Caco-2 (cell line): Measurements from ENCODE around the gene SAMD4A. TPM values are rescaled to one million over a fixed set of nuclear protein-coding genes. Genes with fewer than 3 reads are reported as not detected.

Experiments used
- BruUV-seq: library from RNA; stranded (reverse); fragments of 400-500 nt; replicated peaks from 2 replicates; lab custom pipeline; 2021; lab: Mats Ljungman, UMichigan
- CTCF ChIA-PET: fragments of 300-600 bp; sonication (Branson Sonifier 250); formaldehyde crosslinking; loops from one replicate; lab custom pipeline; 2022; ENCODE audit warnings: antibody characterized with exemption; lab: Charles Lee
- POLR2A ChIA-PET: fragments of 300-600 bp; sonication (Branson Sonifier 250); formaldehyde crosslinking; loops from one replicate; lab custom pipeline; 2022; ENCODE audit warnings: antibody characterized with exemption; lab: Charles Lee
- DNase-seq, 2 experiments: peaks; one replicate each; pipeline versions ENCODE4 v3.0.0 to v3.0.0-alpha.2; 2020 to 2022
- H3K27me3 ChIP-seq: replicated peaks from 2 replicates; pipeline ENCODE4 v1.6.0; 2011; ENCODE audit warnings: low read length; ENCODE audit not compliant: control insufficient read depth, insufficient read depth
- H3K36me3 ChIP-seq: 2 replicates; pipeline ENCODE4 v1.5.1; 2011; ENCODE audit warnings: low read length; ENCODE audit not compliant: control insufficient read depth, insufficient read depth
- H3K4me1 ChIP-seq: fragments of 250-450 bp; sonication (Bioruptor Pico); 2 replicates; pipeline ENCODE4 v1.5.1; 2020; ENCODE audit warnings: mild to moderate bottlenecking
- H3K4me3 ChIP-seq: 2 replicates; pipeline ENCODE4 v1.5.1; 2011; ENCODE audit warnings: low read depth, mild to moderate bottlenecking, control low read depth, low read length
- H3K9me3 ChIP-seq: fragments of 250-450 bp; sonication (Bioruptor Pico); 2 replicates; pipeline ENCODE4 v1.5.1; 2020; ENCODE audit warnings: mild to moderate bottlenecking, moderate library complexity
- H3K27ac Mint-ChIP-seq: one replicate; pipeline ENCODE4 v1.8.0; 2022; ENCODE audit warnings: mixed read lengths; ENCODE audit not compliant: unreplicated experiment
- H3K27me3 Mint-ChIP-seq: one replicate; pipeline ENCODE4 v1.8.0; 2022; ENCODE audit warnings: mixed read lengths; ENCODE audit not compliant: insufficient read depth, unreplicated experiment
- H3K36me3 Mint-ChIP-seq: one replicate; pipeline ENCODE4 v1.8.0; 2022; ENCODE audit warnings: mild to moderate bottlenecking, mixed read lengths; ENCODE audit not compliant: insufficient read depth, unreplicated experiment
- H3K4me1 Mint-ChIP-seq: one replicate; pipeline ENCODE4 v1.8.0; 2022; ENCODE audit warnings: low read depth, mixed read lengths; ENCODE audit not compliant: unreplicated experiment
- H3K4me3 Mint-ChIP-seq: one replicate; pipeline ENCODE4 v1.8.0; 2022; ENCODE audit warnings: mild to moderate bottlenecking, moderate library complexity, mixed read lengths; ENCODE audit not compliant: unreplicated experiment
- H3K9me3 Mint-ChIP-seq: one replicate; pipeline ENCODE4 v1.8.0; 2022; ENCODE audit warnings: mixed read lengths; ENCODE audit not compliant: unreplicated experiment
- intact Hi-C: fragments of 100-400 bp; cut with micrococcal nuclease; formaldehyde crosslinking; loops from one replicate; pipeline ENCODE4 v1.10.0; 2022; ENCODE audit not compliant: unreplicated experiment
- total RNA-seq: library from RNA; stranded (reverse); gene quantifications from 2 replicates; pipeline ENCODE4 v1.2.3, GENCODE V29; 2022
- TF ChIP-seq, protein P1 (sequence below), 2 experiments: fragments of 200-600 bp in 1 of 2; IDR thresholded peaks; 1 replicate in 1 of 2; 2 replicates in 1 of 2; pipeline versions ENCODE4 v1.5.1 to v1.8.0; 2011 to 2022; ENCODE audit warnings: antibody characterized with exemption in 1 of 2, control low read depth in 1 of 2, inconsistent platforms in 1 of 2, low read depth in 1 of 2, low read length in 1 of 2, mild to moderate bottlenecking in 1 of 2, moderate library complexity in 1 of 2; ENCODE audit not compliant: insufficient read depth in 1 of 2, severe bottlenecking in 1 of 2, unreplicated experiment in 1 of 2

SAMD4A gene
- total RNA-seq, 1 experiment from 2014 or later = 60.8 TPM

GRCh38 chr14:54674046-54674741 lies 107.3 kb downstream of the SAMD4A start:
- Mint-ChIP-seq H3K4me1 (peaks cover 24% of the 10 kb centered on the region), H3K4me3 (no peak overlapping the region), H3K9me3 (no peaks in the 10 kb centered on the region), H3K27ac (no peak overlapping the region), H3K27me3 (no peaks in the 10 kb centered on the region), H3K36me3 (peaks cover 54% of the 10 kb centered on the region)
- Histone ChIP-seq H3K9me3 (no peaks in the 10 kb centered on the region), H3K36me3 (no peaks in the 10 kb centered on the region), H3K4me3 (no peak overlapping the region), H3K27me3 (no peaks in the 10 kb centered on the region), H3K4me1 (peaks cover 6% of the 10 kb centered on the region)
- BruUV-seq = no TSS peak
- POLR2A ChIA-PET = no interaction called here
- TF ChIP-seq, protein P1, sequence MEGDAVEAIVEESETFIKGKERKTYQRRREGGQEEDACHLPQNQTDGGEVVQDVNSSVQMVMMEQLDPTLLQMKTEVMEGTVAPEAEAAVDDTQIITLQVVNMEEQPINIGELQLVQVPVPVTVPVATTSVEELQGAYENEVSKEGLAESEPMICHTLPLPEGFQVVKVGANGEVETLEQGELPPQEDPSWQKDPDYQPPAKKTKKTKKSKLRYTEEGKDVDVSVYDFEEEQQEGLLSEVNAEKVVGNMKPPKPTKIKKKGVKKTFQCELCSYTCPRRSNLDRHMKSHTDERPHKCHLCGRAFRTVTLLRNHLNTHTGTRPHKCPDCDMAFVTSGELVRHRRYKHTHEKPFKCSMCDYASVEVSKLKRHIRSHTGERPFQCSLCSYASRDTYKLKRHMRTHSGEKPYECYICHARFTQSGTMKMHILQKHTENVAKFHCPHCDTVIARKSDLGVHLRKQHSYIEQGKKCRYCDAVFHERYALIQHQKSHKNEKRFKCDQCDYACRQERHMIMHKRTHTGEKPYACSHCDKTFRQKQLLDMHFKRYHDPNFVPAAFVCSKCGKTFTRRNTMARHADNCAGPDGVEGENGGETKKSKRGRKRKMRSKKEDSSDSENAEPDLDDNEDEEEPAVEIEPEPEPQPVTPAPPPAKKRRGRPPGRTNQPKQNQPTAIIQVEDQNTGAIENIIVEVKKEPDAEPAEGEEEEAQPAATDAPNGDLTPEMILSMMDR (IDR thresholded peaks at IDR 0.05; ENCODE audit: insufficient read depth in 1 of 2, low read depth in 1 of 2, low read length in 1 of 2, severe bottlenecking in 1 of 2, unreplicated experiment in 1 of 2) = no peak
- DNase-seq = no peak
- intact Hi-C loops = no loop called here
- CTCF ChIA-PET = no interaction called here

DNA sequence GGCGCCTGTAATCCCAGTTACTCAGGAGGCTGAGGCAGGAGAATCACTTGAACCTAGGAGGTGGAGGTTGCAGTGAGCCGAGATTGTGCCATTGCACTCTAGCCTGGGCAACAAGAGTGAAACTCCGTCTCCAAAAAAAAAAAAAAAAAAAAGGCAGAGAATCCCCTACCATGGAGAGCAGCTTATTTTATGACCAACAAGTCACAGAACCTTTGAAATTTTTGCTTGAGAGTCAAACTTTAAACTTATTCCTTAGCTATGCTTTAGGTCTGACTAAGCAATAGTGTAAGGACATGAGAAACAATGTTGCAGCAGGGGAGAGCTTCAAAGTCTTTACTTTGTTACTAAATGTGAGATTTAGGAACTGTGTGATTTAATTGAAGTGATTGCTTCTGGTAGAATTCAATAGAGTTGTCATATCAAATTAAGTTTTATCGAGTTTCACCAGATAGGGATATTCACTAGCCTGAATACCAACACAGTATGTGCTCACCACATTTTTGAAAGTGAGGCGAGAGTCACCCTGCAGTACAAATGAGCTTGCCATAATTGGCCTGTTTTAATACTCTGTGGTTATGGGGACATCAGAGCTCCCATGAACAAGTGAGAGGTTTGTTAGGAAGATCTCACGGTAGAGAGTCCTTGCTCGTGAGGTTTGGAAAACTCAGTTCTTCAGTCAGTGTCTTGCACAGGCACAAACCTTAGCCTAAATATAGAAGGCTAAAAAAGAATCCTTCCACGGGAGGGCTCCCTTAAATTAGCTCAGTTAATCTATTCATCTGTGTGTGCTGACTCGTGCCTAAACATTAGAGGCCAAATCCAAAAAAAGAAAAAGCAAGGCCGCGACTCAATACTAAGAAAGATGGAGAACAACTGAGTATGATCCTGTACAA lies 108.6 kb downstream of the SAMD4A start:
- H3K4me1 Mint-ChIP-seq = peaks cover 24% of the 10 kb centered on the region
- peaks cover 3% of the 10 kb centered on the region for H3K4me1 ChIP-seq
- ChIA-PET POLR2A (no interaction called here), CTCF (interaction anchor here (0.6 kb wide), 2 partner anchors 54 to 279 kb away, joined by 3 to 5 read pairs; no protein-coding TSS in a partner anchor)
- BruUV-seq = no TSS peak
- H3K4me3 ChIP-seq = no peak overlapping the region
- H3K36me3 Mint-ChIP-seq = peaks cover 47% of the 10 kb centered on the region
- H3K27me3 Mint-ChIP-seq = no peaks in the 10 kb centered on the region
- no peaks in the 10 kb centered on the region for H3K9me3 Mint-ChIP-seq
- H3K27ac Mint-ChIP-seq = no peak overlapping the region
- H3K27me3 ChIP-seq = no peaks in the 10 kb centered on the region
- DNase-seq = no peak
- TF ChIP-seq, protein P1 (IDR thresholded peaks at IDR 0.05; ENCODE audit: insufficient read depth in 1 of 2, low read depth in 1 of 2, low read length in 1 of 2, severe bottlenecking in 1 of 2, unreplicated experiment in 1 of 2) = no peak
- intact Hi-C loops = no loop called here
- no peaks in the 10 kb centered on the region for H3K36me3 ChIP-seq
- no peak overlapping the region for H3K4me3 Mint-ChIP-seq
- H3K9me3 ChIP-seq = no peaks in the 10 kb centered on the region

DNA sequence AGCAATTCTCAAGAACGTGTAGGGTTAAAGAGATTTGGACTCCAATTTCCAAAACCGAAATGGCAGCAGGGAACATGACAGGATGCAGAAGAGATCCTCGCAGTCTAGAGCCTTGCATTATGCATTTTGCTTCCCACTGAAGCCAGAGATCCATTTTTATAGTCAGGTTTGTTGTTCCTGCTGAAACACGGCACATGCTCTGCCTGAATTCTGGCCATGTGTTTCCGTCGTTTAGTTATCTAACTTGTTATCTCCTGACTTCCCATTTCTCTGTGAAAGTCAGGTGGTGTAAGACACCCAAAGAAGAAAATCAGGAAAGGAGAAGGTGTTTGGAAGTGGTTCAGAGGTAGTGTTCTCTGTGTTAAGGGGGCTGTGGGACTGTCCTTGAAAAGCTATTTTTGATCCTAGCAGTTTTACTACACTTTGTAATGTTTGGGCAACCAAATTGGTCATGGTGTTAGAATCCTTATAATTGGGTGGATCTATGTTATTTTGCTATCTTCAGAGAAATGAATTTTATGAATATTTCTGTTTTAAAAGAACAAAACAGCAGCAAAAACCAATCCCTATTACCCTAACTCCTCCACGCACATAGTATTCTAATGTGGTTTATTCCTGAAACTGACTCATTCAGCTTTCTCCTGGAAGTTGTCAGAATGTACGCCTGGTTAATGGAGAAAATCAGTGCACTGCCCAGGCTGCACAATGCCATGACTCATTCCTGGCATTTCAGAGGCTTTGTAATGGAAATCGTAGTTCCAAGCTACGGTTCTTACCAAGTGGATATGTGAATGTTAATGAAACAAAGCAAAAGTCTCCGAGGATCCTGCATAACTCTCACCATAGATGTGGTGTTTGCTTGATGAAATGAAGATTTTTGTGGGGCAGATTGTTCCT lies 110.1 kb downstream of the SAMD4A start:
- BruUV-seq = no TSS peak
- H3K27me3 Mint-ChIP-seq = no peaks in the 10 kb centered on the region
- TF ChIP-seq, protein P1 (IDR thresholded peaks at IDR 0.05; ENCODE audit: insufficient read depth in 1 of 2, low read depth in 1 of 2, low read length in 1 of 2, severe bottlenecking in 1 of 2, unreplicated experiment in 1 of 2) = no peak
- no peak overlapping the region for H3K4me3 Mint-ChIP-seq
- CTCF ChIA-PET = no interaction called here
- H3K9me3 Mint-ChIP-seq = no peaks in the 10 kb centered on the region
- H3K4me3 ChIP-seq = no peak overlapping the region
- H3K27ac Mint-ChIP-seq = peak overlapping the region; percentile 59
- H3K4me1 ChIP-seq = no peaks in the 10 kb centered on the region; the same call in 1 of the 2 replicates
- POLR2A ChIA-PET = no interaction called here
- H3K4me1 Mint-ChIP-seq = peaks cover 15% of the 10 kb centered on the region
- H3K27me3 ChIP-seq = no peaks in the 10 kb centered on the region
- no peak for DNase-seq
- no peaks in the 10 kb centered on the region for H3K36me3 ChIP-seq
- H3K36me3 Mint-ChIP-seq = peaks cover 33% of the 10 kb centered on the region
- intact Hi-C loops = no loop called here
- no peaks in the 10 kb centered on the region for H3K9me3 ChIP-seq
